Activated T-cell treated with anti-CD3 and anti-CD28 coated beads for 1 hour (primary cell): Measurements from ENCODE around the gene C15orf40.

Source experiments
- DNase-seq: peaks from one replicate; pipeline ENCODE4 v3.0.0-alpha.2; 2020; ENCODE audit warnings: low read depth

The C15orf40 gene

DNA sequence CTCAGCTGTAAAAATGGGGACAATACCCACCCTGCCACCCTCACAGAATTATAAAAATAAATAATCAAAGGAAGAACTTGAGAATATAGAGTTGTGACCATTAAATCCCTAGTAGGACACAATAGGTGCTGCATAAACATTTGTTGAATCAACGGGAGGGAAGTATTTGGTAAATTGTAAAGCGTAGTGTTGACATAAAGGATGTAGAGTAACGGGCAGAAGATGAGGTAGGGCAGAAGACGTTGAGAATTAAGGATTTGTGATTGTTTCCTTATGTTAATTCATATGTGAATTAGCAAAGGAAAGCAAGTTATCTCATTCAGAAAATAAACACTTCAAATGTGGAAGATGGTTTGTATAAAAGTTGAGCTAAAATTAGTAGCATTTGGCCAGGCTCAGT, 18.3 kb downstream of the C15orf40 start:
- DNase-seq: no peak

DNA sequence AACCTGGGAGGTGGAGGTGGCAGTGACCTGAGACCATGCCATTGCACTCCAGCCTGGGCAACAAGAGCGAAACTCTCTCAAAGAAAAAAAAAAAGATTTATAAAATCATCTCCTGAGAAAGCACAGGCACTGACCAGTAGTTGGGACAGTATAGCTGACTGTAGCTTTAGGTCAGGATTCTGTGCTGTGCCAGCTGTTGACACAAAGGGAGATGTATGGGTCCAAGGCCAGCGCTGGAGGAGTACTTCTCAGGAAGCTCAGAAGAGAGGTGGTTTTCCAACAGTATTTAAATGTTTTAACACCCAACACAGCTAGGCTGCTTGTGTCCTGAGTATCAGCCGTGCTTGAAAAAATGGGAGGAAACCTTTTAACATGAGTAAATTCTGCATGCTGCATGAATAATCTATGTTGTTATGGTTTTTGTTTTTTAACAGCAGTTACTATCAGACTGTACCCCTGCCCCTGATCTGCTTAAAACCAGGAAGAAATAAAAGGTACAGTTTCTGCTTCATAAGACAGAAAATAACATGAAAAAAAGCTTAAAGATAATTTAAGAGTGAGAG, 18.9 kb downstream of the C15orf40 start:
- DNase-seq: no peak

DNA sequence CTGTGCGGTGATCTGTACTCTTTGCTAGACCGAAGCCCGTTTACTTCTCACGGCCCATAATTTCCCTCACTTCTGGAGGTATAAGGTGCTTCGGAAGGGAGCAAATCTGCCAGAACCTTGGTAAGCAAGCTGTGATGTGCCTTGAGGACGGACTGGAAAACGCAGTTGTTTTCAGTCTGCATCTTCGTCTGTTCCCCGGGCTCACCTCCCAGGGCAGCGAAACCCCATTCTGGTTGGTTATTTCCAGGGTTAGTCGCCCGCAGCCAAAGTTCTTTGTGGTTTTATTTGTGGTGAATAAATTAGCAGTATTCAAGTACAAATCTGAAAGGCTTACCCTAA, 25.0 kb downstream of the C15orf40 start:
- peak; percentile 2 for DNase-seq

DNA sequence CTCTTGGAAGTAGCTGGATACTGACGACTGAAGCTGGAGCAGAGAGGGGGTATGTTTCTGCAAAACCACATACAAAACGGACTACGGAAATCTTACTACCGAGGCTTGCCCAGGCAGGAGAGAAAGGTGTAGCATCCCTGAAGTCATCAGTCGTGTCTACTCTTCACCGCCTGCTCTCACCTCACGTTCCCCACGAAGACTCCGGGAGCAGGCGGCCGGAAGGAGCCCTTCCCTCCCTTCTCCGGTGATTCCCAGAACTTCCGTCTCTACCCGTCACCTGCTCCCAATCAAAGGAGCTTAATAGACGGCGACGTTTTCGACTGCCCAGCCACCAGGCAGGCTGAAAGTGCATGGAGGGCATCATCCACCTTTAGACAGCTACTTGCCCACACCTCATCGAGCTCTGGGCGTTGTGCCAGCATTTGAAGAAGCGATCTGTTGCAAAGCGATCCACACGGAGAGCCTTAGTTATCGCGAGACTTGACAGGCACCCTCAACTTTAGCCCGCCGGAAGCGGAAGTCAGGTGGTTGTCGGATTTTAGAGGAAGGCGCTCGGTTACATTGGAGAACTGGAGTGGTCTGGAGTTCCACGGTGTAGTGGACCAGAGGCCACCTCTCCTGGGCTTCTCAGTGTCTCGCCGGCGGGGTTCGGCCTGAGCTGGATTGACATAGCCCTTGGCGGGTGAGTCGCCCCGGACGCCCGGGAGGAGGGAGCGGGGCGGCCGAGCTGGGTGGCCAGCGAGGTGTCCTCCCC, 25.6 kb downstream of the C15orf40 start, which contains the start of gene RAMAC:
RAMAC (plus strand) TSS at position 523 of the 754 bp plus-strand sequence. CDS start 2,809 bp downstream, outside the sequence.
- peak; percentile 86 for DNase-seq

DNA sequence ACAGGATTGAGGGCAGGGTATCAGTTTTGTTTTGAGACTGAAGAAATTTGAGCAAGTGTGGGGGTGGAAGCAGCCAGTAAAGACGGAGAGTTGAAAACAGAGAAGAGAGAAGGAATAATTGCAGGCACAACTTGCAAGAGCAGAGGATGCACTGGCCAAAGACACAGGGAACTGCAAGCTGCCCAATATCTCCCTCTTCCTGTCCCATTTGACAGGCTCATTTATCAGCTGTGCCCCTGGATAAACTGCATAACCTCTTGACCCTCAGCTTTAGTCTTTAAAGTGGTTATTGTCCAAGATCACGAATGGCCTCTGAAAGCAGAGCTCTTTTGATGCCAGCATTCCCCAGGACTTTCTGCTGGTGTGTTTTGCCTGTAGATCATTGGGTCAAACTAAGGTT, 30.5 kb downstream of the C15orf40 start:
- DNase-seq: no peak

DNA sequence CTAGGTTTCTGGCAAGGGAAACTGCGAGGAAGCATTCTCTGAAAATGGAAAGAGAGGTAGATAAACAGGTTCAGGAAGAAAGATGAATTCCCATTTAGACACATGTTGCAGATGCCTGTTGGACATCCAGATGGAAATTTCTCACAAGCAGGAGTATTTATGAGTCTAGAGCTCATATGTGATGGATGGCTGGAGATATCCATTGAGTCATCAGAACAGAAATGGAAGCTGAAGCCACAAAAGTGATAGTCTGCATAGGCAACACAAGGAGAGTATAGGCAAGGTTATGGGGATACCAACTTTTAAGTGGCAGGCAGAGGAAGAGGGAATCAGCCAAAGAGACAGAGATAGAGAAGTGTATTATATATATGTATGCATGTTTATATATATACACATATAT, 31.7 kb downstream of the C15orf40 start:
- DNase-seq: no peak

DNA sequence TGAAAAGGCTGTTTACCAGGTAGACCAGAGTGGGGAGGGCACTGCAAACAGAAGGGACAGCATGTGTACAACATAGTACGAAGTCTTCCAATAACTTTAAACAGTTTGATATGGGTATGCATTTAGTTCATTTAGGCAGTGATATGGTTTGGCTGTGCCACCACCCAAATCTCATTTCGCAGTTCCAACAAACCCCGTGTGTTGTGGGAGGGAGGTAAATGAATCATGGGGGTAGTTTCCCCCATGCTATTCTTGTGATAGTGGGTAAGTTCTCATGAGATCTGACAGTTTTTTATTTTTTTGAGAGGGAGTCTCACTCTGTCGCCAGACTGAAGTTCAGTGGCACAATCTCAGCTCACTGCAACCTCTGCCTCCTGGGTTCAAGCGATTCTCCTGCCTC, 33.0 kb downstream of the C15orf40 start:
- no peak for DNase-seq

DNA sequence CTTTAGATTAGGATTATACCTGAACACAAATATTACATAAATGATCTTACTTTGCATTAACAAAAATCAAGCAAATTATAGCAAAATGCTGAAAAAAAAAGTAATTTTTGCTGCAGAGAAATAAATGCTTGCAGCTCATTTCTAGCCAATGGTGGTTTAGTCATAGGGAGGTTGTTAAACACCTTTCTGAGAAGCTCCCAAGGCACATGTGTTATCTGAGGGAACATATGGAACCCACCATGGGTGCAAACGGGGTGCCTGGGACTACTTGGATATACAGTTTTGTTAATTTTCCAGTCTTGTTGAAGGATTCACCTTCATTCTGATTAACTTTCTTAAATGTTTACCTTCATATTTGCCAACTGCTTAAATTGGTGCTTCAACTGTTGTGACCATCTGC, 34.4 kb downstream of the C15orf40 start:
- no peak for DNase-seq

DNA sequence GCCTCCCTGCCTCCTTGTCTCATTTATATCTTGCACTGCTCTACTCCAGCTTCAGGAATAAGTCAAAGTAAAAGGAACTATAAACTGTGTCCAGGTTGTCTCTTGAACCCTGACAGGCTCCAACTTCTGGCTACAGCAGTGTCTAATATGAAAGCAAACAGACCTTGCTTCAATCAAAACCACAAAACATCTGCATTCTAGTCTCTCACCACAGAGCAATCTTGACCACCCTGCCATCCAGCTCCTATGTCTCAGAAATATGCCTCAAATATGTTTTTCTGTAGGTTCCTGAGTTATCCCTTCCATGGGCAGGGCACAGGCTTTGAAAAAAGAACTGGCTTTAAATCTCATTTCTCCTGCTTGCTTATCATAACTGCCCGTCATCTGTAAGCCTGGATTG, 38.4 kb downstream of the C15orf40 start:
- no peak for DNase-seq

DNA sequence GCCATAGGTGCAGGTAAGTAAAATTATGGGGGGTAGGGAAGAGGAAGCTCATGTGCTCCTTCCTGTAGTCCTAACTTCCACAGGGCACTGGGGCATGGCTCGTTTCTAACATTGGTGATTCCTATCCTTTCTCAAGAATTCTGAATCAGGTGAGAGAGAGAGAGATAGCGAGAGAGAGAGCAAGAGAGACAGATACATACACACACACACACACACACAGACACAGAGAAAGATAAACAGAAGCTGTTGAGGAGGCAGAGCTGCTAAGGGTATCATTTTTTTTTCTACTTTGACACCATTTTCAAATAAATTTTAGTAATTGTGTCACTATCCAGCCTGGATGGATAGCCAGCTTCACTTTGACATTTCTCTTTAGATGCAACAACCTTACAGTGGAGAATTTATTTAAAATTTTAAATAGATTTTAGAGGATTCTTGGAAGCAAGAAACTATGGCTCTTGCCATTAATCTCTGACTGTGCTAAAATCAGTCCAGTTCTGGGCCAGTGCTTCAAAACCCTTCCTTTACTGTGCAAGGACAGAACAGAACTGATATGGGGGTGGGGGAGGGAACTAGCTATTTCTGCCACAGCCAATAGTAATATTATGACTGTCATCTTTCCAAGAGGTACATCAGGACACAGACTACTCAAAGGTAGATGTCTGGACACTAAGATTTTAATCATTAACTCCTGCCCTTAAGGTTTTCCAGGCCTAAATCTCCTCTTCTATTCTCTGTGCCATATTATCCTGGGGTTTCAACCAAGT, 40.0 kb downstream of the C15orf40 start:
- no peak for DNase-seq

DNA sequence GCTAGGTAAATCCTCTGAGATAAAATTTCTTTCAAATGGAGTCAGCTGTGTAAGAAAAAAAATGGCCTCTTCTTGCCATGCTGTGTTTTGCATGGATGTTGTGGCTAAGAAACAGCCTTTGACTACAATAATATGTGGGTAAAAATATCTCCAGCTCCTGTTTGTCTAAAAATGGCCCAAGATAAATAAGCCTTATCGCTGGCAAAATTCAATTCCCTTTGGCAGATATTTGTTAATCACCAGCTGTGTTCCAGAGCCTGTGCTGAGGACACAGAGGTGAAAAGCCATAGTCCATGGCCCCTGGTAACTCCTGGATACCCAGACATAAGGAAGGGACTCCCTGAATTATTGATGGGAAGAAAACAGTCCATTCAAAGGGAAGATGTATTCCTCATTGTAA, 40.7 kb downstream of the C15orf40 start:
- DNase-seq: no peak

DNA sequence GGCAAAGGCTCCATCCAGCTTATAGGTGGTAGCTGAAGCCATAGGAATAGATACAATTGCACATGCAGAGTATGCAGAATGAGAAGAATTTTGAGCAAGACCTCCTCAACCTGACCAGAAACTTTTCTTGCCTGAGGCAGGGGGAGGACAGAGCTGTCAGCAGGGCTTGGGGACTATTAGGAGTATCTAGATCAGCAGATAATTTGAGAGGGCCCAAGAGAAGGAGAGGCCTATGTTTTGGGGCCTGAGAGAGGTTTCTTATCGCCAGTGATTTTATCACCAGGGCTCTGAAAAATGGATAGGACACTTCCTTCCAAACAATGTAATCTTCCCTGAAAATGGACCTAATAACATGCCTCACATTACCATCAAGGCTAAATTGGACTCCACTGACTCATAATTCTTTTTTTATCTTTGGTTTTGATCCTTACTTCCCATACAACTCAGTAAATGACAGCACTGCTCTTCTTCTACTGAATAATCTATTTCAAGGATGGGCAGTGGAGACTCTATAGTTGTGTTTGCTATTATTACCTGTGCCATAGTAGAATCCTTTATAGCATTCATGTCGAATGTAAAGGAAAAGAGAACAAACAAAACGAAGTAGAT, 41.3 kb downstream of the C15orf40 start:
- no peak for DNase-seq

DNA sequence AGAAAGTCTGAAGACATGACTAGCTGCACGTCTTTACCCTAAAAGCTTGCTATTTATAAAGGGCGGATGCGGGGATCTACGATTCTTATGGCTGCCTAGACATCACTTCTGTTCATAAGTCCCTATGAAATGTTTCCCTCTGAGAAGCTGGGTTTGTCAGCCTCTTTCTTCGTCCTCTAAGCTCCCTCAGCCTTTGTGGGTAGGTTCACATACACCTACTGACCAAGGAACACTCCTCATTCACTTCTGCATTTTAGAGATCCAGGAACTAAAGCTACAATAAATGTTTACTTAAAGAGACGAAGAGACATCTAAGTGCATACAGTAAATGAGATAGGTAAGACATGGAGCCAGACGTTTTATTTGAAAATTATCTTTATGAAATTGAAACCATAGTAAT, 42.1 kb downstream of the C15orf40 start:
- DNase-seq: no peak

DNA sequence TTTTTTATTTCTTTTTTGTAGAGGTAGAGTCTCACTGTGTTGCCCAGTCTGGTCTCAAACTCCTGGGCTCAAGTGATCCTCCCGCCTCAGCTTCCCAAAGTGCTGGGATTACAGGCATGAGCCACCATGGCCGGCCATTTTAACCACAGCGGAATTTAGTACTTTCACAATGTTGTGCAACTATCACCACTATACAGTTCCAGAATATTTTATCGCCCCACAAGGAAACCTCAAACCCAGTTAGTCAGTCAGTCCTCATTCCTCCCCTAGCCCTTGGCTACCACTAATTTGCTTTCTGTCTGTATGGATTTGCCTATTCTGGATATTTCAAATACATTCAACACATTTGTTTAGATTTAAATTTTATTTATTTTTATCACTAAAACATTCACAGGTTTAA, 43.4 kb downstream of the C15orf40 start:
- no peak for DNase-seq

DNA sequence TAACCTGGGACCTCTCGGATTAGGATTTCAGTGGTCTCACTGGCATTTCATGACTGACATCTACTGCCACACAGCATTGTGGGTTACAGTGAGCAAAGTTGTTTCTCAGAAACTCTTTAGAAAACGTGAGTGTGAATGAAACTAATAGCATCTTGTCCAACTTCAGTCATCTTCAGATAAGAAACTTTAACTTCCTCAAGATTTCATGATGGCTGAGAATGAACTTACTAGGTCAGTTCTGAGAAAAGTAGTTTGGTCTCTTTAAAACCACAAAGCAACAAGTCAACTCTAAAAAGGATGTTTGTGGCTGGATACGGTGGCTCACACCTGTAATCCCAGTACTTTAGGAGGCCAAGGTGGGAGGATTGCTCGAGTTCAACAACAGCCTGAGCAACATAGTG, 44.8 kb downstream of the C15orf40 start:
- DNase-seq: no peak

DNA sequence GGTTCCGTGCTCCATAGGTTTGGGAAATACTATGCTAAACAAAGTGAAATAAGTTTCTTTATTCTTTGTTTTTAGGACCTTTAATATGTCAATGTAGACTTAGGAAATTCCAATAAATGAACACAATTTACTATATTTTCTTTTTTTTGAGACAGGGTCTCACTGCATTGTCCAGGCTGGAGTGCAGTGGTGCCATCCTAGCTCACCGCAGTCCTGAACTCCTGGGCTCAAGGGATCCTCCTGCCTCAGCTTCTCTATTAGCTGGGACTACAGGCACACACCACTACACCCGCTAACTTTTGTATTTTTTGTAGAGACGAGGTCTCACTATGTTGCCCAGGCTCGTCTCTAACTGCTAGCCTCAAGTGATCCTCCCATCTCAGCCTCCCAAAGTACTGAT, 46.5 kb downstream of the C15orf40 start:
- no peak for DNase-seq

DNA sequence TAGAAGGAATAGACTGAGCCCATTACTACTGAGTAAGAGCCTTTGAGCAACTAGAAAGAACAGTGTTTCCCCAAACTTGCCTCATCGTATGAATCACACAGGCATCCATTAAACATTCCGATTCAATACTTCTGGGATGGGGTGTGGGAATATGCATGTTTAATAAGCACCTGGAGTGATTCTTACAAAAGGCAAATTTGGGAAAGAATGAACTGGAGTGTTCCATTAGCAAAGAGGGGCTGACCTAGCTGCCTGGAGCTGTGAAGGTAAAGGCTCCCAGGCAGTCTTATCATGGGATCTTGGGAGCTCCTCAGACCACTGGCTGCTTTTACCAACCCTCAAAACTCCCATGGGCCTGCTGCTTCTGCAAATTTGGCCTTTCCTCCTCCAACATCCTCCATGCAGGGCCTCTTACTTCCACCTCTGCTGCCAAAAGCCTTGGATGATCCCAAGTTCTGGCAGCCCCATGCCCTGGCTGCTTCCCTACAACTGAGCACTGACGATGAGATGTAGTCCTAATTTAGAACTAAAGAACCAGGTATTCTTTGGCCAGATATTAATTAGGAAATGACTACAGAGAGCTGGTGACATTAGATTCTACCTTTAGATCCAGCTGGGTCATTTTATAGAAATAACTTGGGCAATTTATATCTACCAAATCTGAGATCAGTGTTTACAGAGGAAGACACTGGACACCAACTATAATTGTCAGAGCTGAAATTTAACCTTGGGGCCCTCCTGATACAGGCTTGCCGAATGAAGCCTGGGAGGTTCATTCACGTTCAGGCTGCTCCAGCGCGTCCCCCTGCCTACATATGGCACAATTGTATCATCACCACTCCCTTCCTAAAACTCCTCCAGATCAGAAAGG, 47.7 kb downstream of the C15orf40 start:
- DNase-seq: no peak

DNA sequence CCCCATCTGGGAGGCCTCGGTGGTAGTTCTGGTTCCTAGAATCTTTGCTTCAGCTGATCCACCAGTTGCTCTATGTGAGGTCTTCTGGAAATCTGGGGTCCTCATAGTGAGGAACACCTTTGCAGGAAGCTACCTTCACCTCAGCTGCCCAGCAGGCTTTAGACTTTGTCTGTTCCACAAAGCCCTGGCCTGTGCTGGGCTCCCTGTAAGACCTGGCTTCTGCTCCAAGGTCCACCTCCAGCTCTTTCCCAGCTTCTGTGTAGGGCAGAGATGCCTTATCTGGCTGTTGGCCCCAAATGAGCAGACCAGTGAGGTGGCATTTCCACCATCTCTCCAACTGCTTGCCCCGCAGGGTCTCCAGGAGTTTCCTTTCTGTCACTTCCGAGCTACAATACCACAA, 50.7 kb downstream of the C15orf40 start:
- DNase-seq: no peak

DNA sequence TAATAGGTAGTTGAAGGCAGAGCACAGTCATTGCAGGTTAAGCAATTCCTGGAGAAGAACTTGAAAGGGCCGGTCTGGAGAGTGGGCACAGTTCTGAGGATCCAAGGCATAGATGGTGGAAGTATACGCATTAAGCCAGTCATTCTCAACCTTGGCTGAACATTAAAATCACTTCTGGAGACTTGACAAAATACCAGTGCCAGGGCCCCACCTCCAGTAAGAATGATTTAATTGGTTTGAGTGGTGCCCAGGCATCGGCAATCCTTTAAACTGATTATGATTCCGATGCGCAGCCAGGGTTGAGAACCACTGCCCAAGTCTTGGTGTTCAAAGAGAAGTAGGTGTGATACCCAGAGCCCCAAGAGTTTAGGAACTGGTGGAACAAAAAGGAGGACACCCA, 52.0 kb downstream of the C15orf40 start:
- no peak for DNase-seq

DNA sequence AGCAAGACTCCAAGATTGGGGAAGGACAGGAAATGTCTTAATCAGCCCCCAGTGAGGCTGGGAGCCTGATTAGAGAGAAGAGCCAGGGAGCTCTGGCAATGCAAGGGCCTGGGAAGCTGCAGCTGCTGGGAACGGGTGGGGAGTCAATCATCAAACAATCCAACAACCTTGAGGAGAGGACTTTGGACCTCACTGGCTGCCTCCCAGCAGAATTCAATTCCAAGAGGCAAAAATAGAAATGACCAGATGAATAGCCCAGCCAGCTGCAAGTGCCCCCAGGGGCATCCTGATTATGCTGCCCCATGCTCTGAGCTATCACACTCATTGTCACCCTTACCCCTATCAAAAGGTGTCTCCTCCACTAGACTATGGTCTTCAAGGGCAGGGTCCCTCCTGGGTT, 52.8 kb downstream of the C15orf40 start:
- DNase-seq: no peak

DNA sequence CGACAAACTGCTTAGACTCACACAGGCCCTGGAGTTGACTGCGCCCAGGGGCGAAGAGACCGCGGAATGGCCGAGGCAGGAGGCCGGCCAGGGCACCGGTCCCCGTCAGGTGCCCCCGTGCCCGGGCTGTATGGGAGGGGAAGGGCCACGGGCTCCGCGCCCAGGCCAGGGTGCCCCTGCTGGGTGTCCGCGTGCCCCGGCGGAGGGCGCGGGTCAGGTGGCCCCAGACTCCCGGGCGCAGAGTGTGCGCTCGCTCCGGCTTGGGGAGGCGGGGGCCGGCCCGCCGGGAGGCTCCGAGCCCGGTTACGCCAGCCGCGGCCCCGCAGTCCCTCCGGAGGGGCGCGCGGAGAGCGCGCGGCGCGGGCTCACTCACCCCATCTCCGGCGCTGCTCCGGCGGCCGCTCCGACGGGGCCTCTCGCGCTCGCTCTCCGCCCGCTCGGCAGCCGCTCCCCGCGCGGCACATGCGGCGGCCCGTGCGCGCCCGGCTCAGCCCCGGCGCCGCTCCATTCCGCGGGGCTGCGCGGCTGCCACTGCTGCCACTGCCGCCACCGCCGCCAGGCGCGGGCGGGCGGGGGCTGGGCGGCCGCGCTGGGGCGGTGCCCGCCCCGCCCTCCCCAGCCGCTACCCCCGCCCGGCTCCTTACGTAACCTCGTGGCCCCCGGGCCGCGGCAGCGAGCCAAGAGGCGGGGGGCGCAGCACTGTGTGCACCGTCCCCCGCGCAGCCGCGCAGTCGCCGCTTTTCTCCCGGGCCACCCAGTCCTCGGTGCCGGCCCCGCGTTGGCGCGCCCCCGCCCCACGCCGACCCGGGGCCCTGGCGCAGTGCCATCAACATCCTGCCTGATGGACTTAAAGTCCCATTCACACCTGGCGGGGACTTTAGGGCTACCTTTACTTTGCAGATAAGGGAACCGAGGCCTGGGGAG, 59.0 kb downstream of the C15orf40 start, which contains the start of gene HOMER2:
HOMER2 (minus strand) TSS at position 563 of the 924 bp plus-strand sequence; CDS start at position 378, 185 bp downstream.
- DNase-seq: no peak
